Keratinocyte (primary cell): ENCODE data around the gene AQP7. TPM values are rescaled to one million over a fixed set of nuclear protein-coding genes. Genes with fewer than 3 reads are reported as not detected.
"Not testable (repeated sequence)": the region's sequence is repeated elsewhere in the genome, so short reads cannot be mapped to it uniquely, and the experiment has no call there.

Experiments
- DNase-seq: peaks from one replicate; pipeline ENCODE4 v3.0.0-alpha.2; 2011; ENCODE audit warnings: low read depth, missing footprints, low spot score
- FAIRE-seq: peaks from 2 replicates; lab custom pipeline; 2011; peaks lifted over from hg19 to GRCh38; lab: Jason Lieb, UNC
- H2AFZ ChIP-seq: 2 replicates; pipeline ENCODE4 v1.6.0; 2012; ENCODE audit warnings: low read length, control low read depth, inconsistent platforms; ENCODE audit not compliant: control insufficient read depth
- H3K27ac ChIP-seq: 2 replicates; pipeline ENCODE4 v1.5.1; 2011; ENCODE audit warnings: low read length; ENCODE audit not compliant: control insufficient read depth, insufficient read depth
- H3K27me3 ChIP-seq: 3 replicates; pipeline ENCODE4 v1.6.0; 2011; ENCODE audit warnings: low read length; ENCODE audit not compliant: control insufficient read depth, insufficient read depth; ENCODE audit errors: extremely low read depth
- H3K36me3 ChIP-seq, 2 experiments: 2 replicates in 1 of 2; 3 replicates in 1 of 2; pipeline ENCODE4 v1.5.1; 2011; ENCODE audit warnings: low read length in 2 of 2, mild to moderate bottlenecking in 1 of 2; ENCODE audit not compliant: control insufficient read depth in 2 of 2, insufficient read depth in 2 of 2; ENCODE audit errors: extremely low read depth in 1 of 2
- H3K4me1 ChIP-seq: 3 replicates; pipeline ENCODE4 v1.5.1; 2011; ENCODE audit warnings: low read length; ENCODE audit not compliant: control insufficient read depth, insufficient read depth; ENCODE audit errors: extremely low read depth
- H3K4me2 ChIP-seq: 3 replicates; pipeline ENCODE4 v1.6.0; 2011; ENCODE audit warnings: low read depth, low read length; ENCODE audit not compliant: control insufficient read depth, insufficient read depth; ENCODE audit errors: extremely low read depth
- H3K4me3 ChIP-seq, 3 experiments: fragments of 200-600 bp in 1 of 3; sonication (generic) in 1 of 3; 2 replicates in 2 of 3; 3 replicates in 1 of 3; pipeline ENCODE4 v1.5.1; 2011 to 2016; ENCODE audit warnings: low read length in 3 of 3, mild to moderate bottlenecking in 3 of 3, control low read depth in 2 of 3, inconsistent platforms in 1 of 3, low read depth in 1 of 3, mixed read lengths in 1 of 3, mixed run types in 1 of 3, moderate library complexity in 1 of 3; ENCODE audit not compliant: control insufficient read depth in 2 of 3, insufficient read depth in 2 of 3; ENCODE audit errors: extremely low read depth in 1 of 3
- H3K79me2 ChIP-seq: 2 replicates; pipeline ENCODE4 v1.6.0; 2012; ENCODE audit warnings: low read length; ENCODE audit not compliant: control insufficient read depth, insufficient read depth
- H3K9ac ChIP-seq: 3 replicates; pipeline ENCODE4 v1.6.0; 2011; ENCODE audit warnings: low read length; ENCODE audit not compliant: control insufficient read depth, insufficient read depth; ENCODE audit errors: extremely low read depth
- H3K9me1 ChIP-seq: 3 replicates; pipeline ENCODE4 v1.6.0; 2011; ENCODE audit warnings: low read length; ENCODE audit not compliant: control insufficient read depth, insufficient read depth; ENCODE audit errors: extremely low read depth
- H3K9me3 ChIP-seq: 2 replicates; pipeline ENCODE4 v1.5.1; 2012; ENCODE audit warnings: low read depth, low read length; ENCODE audit not compliant: control insufficient read depth
- H4K20me1 ChIP-seq: 3 replicates; pipeline ENCODE4 v1.6.0; 2011; ENCODE audit warnings: low read length; ENCODE audit not compliant: control insufficient read depth, insufficient read depth; ENCODE audit errors: extremely low read depth
- EZH2 ChIP-seq: IDR thresholded peaks from one replicate; pipeline ENCODE4 v1.6.1; 2012; ENCODE audit warnings: inconsistent platforms, mild to moderate bottlenecking, low read length, moderate library complexity
- dilution Hi-C: fragments of 300-500 bp; cut with MboI; formaldehyde crosslinking; loops from one replicate; pipeline ENCODE4 v1.7.0; 2020; ENCODE audit warnings: low sequenced_read_pairs; ENCODE audit not compliant: extremely low pct_ligation_motif_present
- polyA plus RNA-seq, 5 experiments: library from polyadenylated mRNA; depleted of rRNA in 3 of 5; stranded (reverse) in 3 of 5; stranded (forward) in 1 of 5; unstranded in 1 of 5; fragments of >200 nt; gene quantifications; 1 replicate in 1 of 5; 2 replicates in 3 of 5; 3 replicates in 1 of 5; pipeline versions ENCODE4 v1.2.1 to v1.2.3, GENCODE V29; 2011 to 2012; ENCODE audit warnings: missing spikeins in 2 of 5, low read depth in 1 of 5, low replicate concordance in 1 of 5
- TF ChIP-seq, protein P1 (sequence below), 3 experiments: IDR thresholded peaks in 1 of 3; conservative IDR thresholded peaks in 1 of 3; optimal IDR thresholded peaks in 1 of 3; 2 replicates in 2 of 3; 3 replicates in 1 of 3; pipeline versions ENCODE3 to v1.5.1; 2011; ENCODE audit warnings: low read length in 3 of 3, mild to moderate bottlenecking in 3 of 3, moderate library complexity in 2 of 3, control low read depth in 1 of 3, inconsistent platforms in 1 of 3; ENCODE audit not compliant: insufficient read depth in 2 of 3; ENCODE audit errors: extremely low read depth in 1 of 3

Gene AQP7
- polyA plus RNA-seq, 1 donor (not counting 4 experiments of a cell fraction or from before 2014, with no cell fraction given): not detected

GRCh38 chr9:33366979-33367480, 35.3 kb downstream of the AQP7 start:
- H3K9ac ChIP-seq: no peak overlapping the region
- H3K4me3 ChIP-seq: no peak overlapping the region
- H3K9me3 ChIP-seq: no peaks in the 10 kb centered on the region
- dilution Hi-C loops: no loop called here
- no peak for FAIRE-seq
- no peak for DNase-seq
- TF ChIP-seq, protein P1, sequence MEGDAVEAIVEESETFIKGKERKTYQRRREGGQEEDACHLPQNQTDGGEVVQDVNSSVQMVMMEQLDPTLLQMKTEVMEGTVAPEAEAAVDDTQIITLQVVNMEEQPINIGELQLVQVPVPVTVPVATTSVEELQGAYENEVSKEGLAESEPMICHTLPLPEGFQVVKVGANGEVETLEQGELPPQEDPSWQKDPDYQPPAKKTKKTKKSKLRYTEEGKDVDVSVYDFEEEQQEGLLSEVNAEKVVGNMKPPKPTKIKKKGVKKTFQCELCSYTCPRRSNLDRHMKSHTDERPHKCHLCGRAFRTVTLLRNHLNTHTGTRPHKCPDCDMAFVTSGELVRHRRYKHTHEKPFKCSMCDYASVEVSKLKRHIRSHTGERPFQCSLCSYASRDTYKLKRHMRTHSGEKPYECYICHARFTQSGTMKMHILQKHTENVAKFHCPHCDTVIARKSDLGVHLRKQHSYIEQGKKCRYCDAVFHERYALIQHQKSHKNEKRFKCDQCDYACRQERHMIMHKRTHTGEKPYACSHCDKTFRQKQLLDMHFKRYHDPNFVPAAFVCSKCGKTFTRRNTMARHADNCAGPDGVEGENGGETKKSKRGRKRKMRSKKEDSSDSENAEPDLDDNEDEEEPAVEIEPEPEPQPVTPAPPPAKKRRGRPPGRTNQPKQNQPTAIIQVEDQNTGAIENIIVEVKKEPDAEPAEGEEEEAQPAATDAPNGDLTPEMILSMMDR (optimal IDR thresholded peaks at IDR 0.05 in 1 of 3, IDR thresholded peaks at IDR 0.05 in 1 of 3, conservative IDR thresholded peaks at IDR 0.05 in 1 of 3; ENCODE audit: extremely low read depth in 1 of 3, insufficient read depth in 2 of 3, low read length in 3 of 3): no peak
- no peaks in the 10 kb centered on the region for H3K27me3 ChIP-seq
- no peaks in the 10 kb centered on the region for H3K79me2 ChIP-seq
- peaks cover 27 to 28% of the 10 kb centered on the region in 2 experiments for H3K36me3 ChIP-seq
- H3K4me1 ChIP-seq: no peaks in the 10 kb centered on the region
- no peak overlapping the region for H3K4me2 ChIP-seq
- H3K27ac ChIP-seq: no peak overlapping the region
- no peaks in the 10 kb centered on the region for H4K20me1 ChIP-seq
- H2AFZ ChIP-seq: no peak overlapping the region
- H3K9me1 ChIP-seq: no peaks in the 10 kb centered on the region

GRCh38 chr9:33364814-33365213, 37.6 kb downstream of the AQP7 start:
- H3K9me1 ChIP-seq, H3K9me3 ChIP-seq, H2AFZ ChIP-seq, H3K4me2 ChIP-seq, H3K4me3 ChIP-seq, H3K27me3 ChIP-seq, DNase-seq, dilution Hi-C loops, FAIRE-seq, H4K20me1 ChIP-seq, H3K4me1 ChIP-seq, H3K9ac ChIP-seq, H3K27ac ChIP-seq, H3K79me2 ChIP-seq: not testable (repeated sequence)
- H3K36me3 ChIP-seq: peaks cover 16 to 26% of the 10 kb centered on the region in 2 experiments

- no peak for FAIRE-seq
- Histone ChIP-seq H3K9me1 (no peaks in the 10 kb centered on the region), H3K9me3 (no peaks in the 10 kb centered on the region), H3K4me3 (no peak overlapping the region), H3K4me2 (no peak overlapping the region), H3K9ac (no peak overlapping the region), H3K27ac (no peak overlapping the region), H3K79me2 (no peaks in the 10 kb centered on the region), H2AFZ (no peak overlapping the region), H4K20me1 (no peaks in the 10 kb centered on the region), H3K4me1 (no peaks in the 10 kb centered on the region), H3K36me3 (peaks cover 16 to 26% of the 10 kb centered on the region in 2 experiments), H3K27me3 (no peaks in the 10 kb centered on the region)
- DNase-seq: no peak
- TF ChIP-seq EZH2: no peak
- TF ChIP-seq, protein P1 (optimal IDR thresholded peaks at IDR 0.05 in 1 of 3, IDR thresholded peaks at IDR 0.05 in 1 of 3, conservative IDR thresholded peaks at IDR 0.05 in 1 of 3; ENCODE audit: extremely low read depth in 1 of 3, insufficient read depth in 2 of 3, low read length in 3 of 3): no peak
- dilution Hi-C loops: no loop called here
Observed at GRCh38 chr9:33364127-33364526, 38.2 kb downstream of the AQP7 start.

DNA sequence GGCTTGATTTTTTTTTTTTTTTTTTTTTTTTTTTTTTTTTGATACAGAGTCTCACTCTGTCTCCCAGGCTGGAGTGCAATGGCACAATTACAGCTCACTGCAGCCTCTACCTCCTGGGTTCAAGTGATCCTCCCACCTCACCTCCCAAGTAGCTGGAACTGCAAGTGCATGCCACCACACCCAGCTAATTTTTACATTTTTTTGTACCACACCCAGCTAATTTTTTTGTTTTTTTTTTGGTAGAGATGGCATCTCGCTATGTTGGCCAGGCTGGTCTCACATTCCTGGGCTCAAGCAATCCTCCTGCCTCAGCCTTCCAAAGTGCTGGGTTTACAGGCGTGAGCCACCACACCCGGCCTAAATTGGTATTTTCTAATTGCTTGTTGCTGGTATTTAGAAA, 43.7 kb downstream of the AQP7 start:
- H2AFZ ChIP-seq, dilution Hi-C loops, H3K27me3 ChIP-seq, H3K9ac ChIP-seq, DNase-seq, H3K36me3 ChIP-seq, H3K4me2 ChIP-seq, H3K9me3 ChIP-seq, H4K20me1 ChIP-seq, H3K4me3 ChIP-seq, FAIRE-seq, H3K4me1 ChIP-seq, H3K27ac ChIP-seq, H3K9me1 ChIP-seq, H3K79me2 ChIP-seq: not testable (repeated sequence)
